ENCODE data around the gene NSD1.

- TF ChIP-seq EZH2 (IDR thresholded peaks at IDR 0.05; ENCODE audit: low read depth) = no peak
- no peak for TF ChIP-seq CTCF (conservative IDR thresholded peaks at IDR 0.05)
These were observed 98.8 kb downstream of the NSD1 start for GRCh38 chr5:177232358-177232757.
